ENCODE results near the gene VSTM2B.

DNA sequence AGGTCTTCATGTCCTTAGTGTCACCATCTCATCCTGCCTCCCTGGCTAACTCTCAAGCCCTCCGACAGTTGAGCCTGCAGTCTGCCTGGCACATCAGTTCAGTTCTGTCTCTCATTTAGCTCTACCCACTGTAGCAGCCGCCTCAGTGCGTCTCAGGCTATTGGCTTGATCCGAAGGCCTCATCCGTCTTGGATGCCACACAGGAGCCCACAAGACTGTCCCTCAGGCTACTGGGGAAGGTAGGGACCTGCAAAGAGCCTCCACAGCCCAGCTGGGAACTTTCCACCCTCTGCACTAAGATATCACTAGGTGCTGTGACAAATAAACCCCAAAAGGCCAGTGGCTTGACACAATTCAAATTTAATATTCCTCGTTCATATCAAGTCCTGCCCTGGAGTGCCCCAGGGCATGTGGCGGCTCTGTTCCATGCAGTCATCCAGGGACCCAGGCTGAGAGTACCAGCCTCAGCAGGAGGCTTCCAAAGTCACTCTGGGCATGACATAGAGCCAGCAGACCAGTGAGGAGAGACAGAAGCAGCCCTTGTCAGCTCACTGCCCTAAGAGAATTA lies 5.7 kb downstream of the VSTM2B start:
- TF ChIP-seq, protein P1, sequence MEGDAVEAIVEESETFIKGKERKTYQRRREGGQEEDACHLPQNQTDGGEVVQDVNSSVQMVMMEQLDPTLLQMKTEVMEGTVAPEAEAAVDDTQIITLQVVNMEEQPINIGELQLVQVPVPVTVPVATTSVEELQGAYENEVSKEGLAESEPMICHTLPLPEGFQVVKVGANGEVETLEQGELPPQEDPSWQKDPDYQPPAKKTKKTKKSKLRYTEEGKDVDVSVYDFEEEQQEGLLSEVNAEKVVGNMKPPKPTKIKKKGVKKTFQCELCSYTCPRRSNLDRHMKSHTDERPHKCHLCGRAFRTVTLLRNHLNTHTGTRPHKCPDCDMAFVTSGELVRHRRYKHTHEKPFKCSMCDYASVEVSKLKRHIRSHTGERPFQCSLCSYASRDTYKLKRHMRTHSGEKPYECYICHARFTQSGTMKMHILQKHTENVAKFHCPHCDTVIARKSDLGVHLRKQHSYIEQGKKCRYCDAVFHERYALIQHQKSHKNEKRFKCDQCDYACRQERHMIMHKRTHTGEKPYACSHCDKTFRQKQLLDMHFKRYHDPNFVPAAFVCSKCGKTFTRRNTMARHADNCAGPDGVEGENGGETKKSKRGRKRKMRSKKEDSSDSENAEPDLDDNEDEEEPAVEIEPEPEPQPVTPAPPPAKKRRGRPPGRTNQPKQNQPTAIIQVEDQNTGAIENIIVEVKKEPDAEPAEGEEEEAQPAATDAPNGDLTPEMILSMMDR (IDR thresholded peaks at IDR 0.05 in 8 of 11, conservative IDR thresholded peaks at IDR 0.05 in 3 of 11) = no peak
- TF ChIP-seq POLR2A (IDR thresholded peaks at IDR 0.05) = no peak

Data from spleen (tissue), 7 donors.